Measurements from ENCODE around the gene EEF2.
A peak's percentile ranks its signal among the peaks of the same experiment; 100 is the strongest.
"Not testable (repeated sequence)": the region's sequence is repeated elsewhere in the genome, so short reads cannot be mapped to it uniquely, and the experiment has no call there.

The EEF2 gene

GRCh38 chr19:4018775-4019504 is 33.7 kb upstream of the EEF2 start:
- Mint-ChIP-seq H3K4me3 (no peak overlapping the region), H3K9me3 (ENCODE audit: low read depth) (no peaks in the 10 kb centered on the region), H3K27ac (no peak overlapping the region), H3K36me3 (peaks cover 2% of the 10 kb centered on the region), H3K27me3 (no peaks in the 10 kb centered on the region), H3K4me1 (ENCODE audit: low read depth) (peaks cover 10% of the 10 kb centered on the region)

- H3K4me3 Mint-ChIP-seq = no peak overlapping the region
- no peak overlapping the region for H3K27ac Mint-ChIP-seq
- H3K4me1 Mint-ChIP-seq (ENCODE audit: low read depth) = peaks cover 10% of the 10 kb centered on the region
- H3K27me3 Mint-ChIP-seq = no peaks in the 10 kb centered on the region
- no peaks in the 10 kb centered on the region for H3K9me3 Mint-ChIP-seq (ENCODE audit: low read depth)
- H3K36me3 Mint-ChIP-seq = peaks cover 2% of the 10 kb centered on the region
Observed at GRCh38 chr19:4018140-4018613, 32.9 kb upstream of the EEF2 start.

GRCh38 chr19:4016903-4017638 is 31.8 kb upstream of the EEF2 start:
- Mint-ChIP-seq H3K4me1 (ENCODE audit: low read depth) (peaks cover 13% of the 10 kb centered on the region), H3K4me3 (no peak overlapping the region), H3K27me3 (no peaks in the 10 kb centered on the region), H3K36me3 (peaks cover 2% of the 10 kb centered on the region), H3K27ac (no peak overlapping the region), H3K9me3 (ENCODE audit: low read depth) (no peaks in the 10 kb centered on the region)

- no peaks in the 10 kb centered on the region for H3K27me3 Mint-ChIP-seq
- no peak overlapping the region for H3K4me3 Mint-ChIP-seq
- no peaks in the 10 kb centered on the region for H3K9me3 Mint-ChIP-seq (ENCODE audit: low read depth)
- no peaks in the 10 kb centered on the region for H3K36me3 Mint-ChIP-seq
- peaks cover 13% of the 10 kb centered on the region for H3K4me1 Mint-ChIP-seq (ENCODE audit: low read depth)
- H3K27ac Mint-ChIP-seq = no peak overlapping the region
Observed at GRCh38 chr19:4016486-4016885, 31.2 kb upstream of the EEF2 start.

GRCh38 chr19:4015705-4016402 is 30.6 kb upstream of the EEF2 start:
- Mint-ChIP-seq H3K27me3 (no peaks in the 10 kb centered on the region), H3K27ac (no peak overlapping the region), H3K9me3 (ENCODE audit: low read depth) (no peaks in the 10 kb centered on the region)

GRCh38 chr19:4014541-4015491 is 29.6 kb upstream of the EEF2 start:
- H3K4me3 Mint-ChIP-seq = no peak overlapping the region
- H3K4me1 Mint-ChIP-seq (ENCODE audit: low read depth) = peaks cover 20% of the 10 kb centered on the region
- no peaks in the 10 kb centered on the region for H3K36me3 Mint-ChIP-seq
- no peaks in the 10 kb centered on the region for H3K9me3 Mint-ChIP-seq (ENCODE audit: low read depth)
- no peak overlapping the region for H3K27ac Mint-ChIP-seq
- H3K27me3 Mint-ChIP-seq = no peaks in the 10 kb centered on the region

More at GRCh38 chr19:4015705-4016402, 30.6 kb upstream of the EEF2 start:
- H3K36me3 Mint-ChIP-seq = no peaks in the 10 kb centered on the region
- H3K4me3 Mint-ChIP-seq = no peak overlapping the region
- peaks cover 19% of the 10 kb centered on the region for H3K4me1 Mint-ChIP-seq (ENCODE audit: low read depth)

- Mint-ChIP-seq H3K4me1 (ENCODE audit: low read depth) (peaks cover 26% of the 10 kb centered on the region), H3K27me3 (no peaks in the 10 kb centered on the region), H3K27ac (no peak overlapping the region), H3K4me3 (no peak overlapping the region), H3K36me3 (no peaks in the 10 kb centered on the region), H3K9me3 (ENCODE audit: low read depth) (no peaks in the 10 kb centered on the region)
Observed at GRCh38 chr19:4013886-4014540, 28.8 kb upstream of the EEF2 start.

- Mint-ChIP-seq H3K4me1 (ENCODE audit: low read depth) (peaks cover 31% of the 10 kb centered on the region), H3K9me3 (ENCODE audit: low read depth) (no peaks in the 10 kb centered on the region), H3K4me3 (no peak overlapping the region), H3K27me3 (no peaks in the 10 kb centered on the region), H3K27ac (no peak overlapping the region), H3K36me3 (no peaks in the 10 kb centered on the region)
Observed at GRCh38 chr19:4012975-4013634, 27.8 kb upstream of the EEF2 start.

GRCh38 chr19:4012092-4012974 is 27.1 kb upstream of the EEF2 start:
- H3K27me3 Mint-ChIP-seq = no peaks in the 10 kb centered on the region
- H3K4me3 Mint-ChIP-seq = no peak overlapping the region
- no peaks in the 10 kb centered on the region for H3K36me3 Mint-ChIP-seq
- peaks cover 31% of the 10 kb centered on the region for H3K4me1 Mint-ChIP-seq (ENCODE audit: low read depth)
- no peak overlapping the region for H3K27ac Mint-ChIP-seq
- H3K9me3 Mint-ChIP-seq (ENCODE audit: low read depth) = no peaks in the 10 kb centered on the region

GRCh38 chr19:4011430-4011829 is 26.2 kb upstream of the EEF2 start:
- not testable (repeated sequence) for H3K27me3 Mint-ChIP-seq; H3K27ac Mint-ChIP-seq; H3K36me3 Mint-ChIP-seq; H3K4me3 Mint-ChIP-seq; H3K9me3 Mint-ChIP-seq (ENCODE audit: low read depth)
- peaks cover 33% of the 10 kb centered on the region for H3K4me1 Mint-ChIP-seq (ENCODE audit: low read depth)

- Mint-ChIP-seq H3K36me3 (no peaks in the 10 kb centered on the region), H3K9me3 (ENCODE audit: low read depth) (no peaks in the 10 kb centered on the region), H3K27ac (no peak overlapping the region), H3K4me3 (peak overlapping the region; percentile 20), H3K27me3 (no peaks in the 10 kb centered on the region), H3K4me1 (ENCODE audit: low read depth) (peaks cover 30% of the 10 kb centered on the region)
Observed at GRCh38 chr19:4010808-4011110, 25.5 kb upstream of the EEF2 start.

- Mint-ChIP-seq H3K4me1 (ENCODE audit: low read depth) (peaks cover 30% of the 10 kb centered on the region), H3K36me3 (no peaks in the 10 kb centered on the region), H3K27ac (no peak overlapping the region), H3K9me3 (ENCODE audit: low read depth) (no peaks in the 10 kb centered on the region), H3K4me3 (peak overlapping the region; percentile 7), H3K27me3 (no peaks in the 10 kb centered on the region)
Observed at GRCh38 chr19:4009990-4010807, 24.9 kb upstream of the EEF2 start.
